Hippocampal formation (tissue), 2 donors: Measurements from ENCODE around the gene ZNF615.
"Not testable (repeated sequence)": the region's sequence is repeated elsewhere in the genome, so short reads cannot be mapped to it uniquely, and the experiment has no call there.

Experiments used
- DNase-seq, 2 donors: peaks; one replicate each; lab custom pipeline; 2025; lab: John Stamatoyannopoulos, UW

The ZNF615 gene

DNA sequence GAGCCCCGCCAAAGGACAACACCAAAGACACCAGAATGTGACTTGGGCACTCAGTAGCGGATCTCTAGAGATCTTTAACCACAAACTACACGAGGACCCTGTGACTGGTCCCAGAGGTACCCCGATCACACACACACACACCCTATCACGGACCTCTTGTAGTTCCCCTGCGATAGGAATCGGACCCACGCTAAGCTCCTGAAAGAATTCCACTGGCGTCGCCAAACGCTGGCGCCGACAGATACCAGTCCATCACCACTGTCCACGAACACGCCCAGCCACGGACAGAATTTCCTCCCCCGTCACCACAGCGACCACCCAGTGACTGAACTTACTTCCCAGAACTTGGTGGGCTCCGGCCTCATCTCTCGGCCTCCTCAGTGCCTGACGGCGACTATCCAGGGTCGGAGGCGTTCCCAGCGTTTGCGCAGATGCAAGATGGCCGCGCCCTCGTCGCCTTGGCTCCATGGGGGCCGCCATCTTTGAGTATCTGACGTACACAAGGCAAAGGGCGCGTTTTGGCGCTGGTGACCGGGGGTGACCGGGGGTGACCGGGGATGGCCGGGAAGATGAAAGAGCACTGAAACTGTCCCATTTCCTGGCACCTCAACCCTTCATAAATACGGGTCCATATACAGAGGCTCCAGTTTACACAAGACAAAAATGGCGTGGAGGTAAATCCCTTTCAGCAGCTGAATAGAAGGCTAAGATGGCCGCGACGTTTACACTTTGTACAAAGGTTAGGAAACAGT, at the start of gene ZNF615:
TSS of gene ZNF615 (minus strand) at position 406 of the 752 bp plus-strand sequence. CDS start 4,500 bp downstream, outside the sequence.
- peak; percentile 88 to 91 for DNase-seq

DNA sequence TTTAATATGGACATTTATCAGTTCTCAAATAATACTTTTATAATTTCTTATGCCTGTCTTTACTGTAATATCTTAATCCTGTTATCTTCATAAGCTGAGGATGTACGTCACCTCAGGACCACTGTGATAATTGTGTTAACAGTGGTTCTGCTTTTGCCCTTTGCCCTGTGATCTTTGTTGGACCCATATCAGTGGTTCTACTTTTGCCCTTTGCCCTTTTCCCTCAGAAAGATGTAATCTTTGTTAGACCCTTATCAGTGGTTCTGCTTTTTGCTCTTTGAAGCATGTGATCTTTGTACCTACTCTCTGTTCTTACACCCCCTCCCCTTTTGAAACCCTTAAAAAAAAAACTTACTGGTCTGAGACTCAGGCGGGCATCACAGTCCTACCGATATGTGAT, 48.5 kb upstream of the ZNF615 start:
- DNase-seq, result not testable (repeated sequence)

DNA sequence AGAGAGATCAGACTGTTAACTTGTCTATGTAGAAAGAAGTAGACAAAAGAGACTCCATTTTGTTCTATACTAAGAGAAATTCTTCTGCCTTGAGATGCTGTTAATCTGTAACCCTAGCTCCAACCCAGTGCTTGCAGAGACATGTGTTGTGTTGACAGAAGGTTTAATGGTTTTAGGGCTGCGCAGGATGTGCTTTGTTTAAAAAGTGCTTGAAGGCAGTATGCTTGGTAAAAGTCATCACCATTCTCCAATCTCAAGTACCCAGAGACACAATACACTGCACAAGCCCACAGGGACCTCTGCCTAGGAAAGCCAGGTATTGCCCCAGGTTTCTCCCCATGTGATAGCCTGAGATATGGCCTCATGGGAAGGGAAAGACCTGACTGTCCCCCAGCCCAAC, 43.7 kb upstream of the ZNF615 start:
- DNase-seq, result not testable (repeated sequence)

DNA sequence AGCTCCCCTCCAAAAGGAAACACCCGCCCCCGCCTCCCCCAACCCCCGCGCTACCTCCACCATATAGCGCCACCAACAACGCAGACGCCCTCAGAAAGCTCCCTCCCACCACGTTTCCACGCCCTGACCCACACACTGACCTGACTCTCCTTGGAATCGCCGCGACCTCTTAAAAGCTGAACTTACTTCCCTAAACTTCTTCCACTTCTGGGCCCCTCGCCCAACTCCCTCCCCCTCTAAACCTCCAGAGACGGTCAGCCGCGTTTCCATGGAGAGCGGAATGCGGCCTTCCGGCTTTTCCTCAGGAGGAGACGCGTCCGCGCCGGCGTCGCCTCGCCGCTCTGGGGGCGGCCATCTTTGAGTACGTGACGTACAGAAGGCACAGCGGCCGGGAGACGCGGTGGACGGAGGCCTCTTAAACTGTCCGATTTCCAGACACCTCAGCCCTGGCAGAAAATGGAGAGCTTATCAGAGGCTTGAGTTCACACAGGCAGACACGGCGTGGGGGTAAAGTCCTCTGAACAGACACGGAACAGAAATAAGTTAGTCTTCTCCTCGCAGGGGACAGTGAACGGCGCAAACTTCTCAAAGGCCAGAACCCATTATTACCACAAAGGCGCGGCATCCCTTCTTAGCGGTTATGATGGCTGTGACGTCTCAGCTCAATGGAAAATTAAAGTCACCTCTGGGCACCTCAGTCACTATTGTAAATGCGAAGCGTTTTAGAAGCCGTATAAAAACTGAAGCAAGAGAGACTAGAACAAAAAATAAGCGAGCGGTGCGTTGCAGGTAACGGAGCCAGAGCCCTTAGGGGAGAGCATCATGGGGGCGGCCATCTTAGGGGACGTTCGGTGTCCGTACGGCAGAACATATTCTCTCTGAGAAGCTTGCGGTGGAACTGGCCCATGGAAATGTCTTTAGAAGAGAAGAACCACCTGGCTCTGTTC, 40.8 kb upstream of the ZNF615 start, which contains the start of gene ZNF432:
TSS of gene ZNF432 (minus strand) at position 284 of the 947 bp plus-strand sequence. CDS start 1,970 bp downstream, outside the sequence.
- peak; percentile 91 to 94 for DNase-seq

DNA sequence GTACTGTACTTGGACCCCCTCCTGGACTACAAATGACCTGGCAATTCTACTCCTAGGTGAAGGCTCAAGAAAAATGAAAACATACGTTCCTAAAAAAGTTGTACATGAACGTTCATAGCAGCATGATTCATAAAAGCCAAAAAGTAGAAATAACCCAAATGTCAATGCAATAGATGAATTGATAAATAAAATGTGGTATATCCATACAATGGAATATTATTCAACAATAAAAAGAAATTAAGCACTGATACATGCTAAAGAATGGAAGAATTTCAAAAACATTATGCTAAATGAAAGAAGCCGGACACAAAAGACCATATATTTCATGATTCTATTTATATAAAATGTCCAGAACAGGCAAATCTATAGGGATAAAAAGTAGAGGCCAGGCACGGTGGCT, 31.2 kb upstream of the ZNF615 start:
- DNase-seq, result no peak

DNA sequence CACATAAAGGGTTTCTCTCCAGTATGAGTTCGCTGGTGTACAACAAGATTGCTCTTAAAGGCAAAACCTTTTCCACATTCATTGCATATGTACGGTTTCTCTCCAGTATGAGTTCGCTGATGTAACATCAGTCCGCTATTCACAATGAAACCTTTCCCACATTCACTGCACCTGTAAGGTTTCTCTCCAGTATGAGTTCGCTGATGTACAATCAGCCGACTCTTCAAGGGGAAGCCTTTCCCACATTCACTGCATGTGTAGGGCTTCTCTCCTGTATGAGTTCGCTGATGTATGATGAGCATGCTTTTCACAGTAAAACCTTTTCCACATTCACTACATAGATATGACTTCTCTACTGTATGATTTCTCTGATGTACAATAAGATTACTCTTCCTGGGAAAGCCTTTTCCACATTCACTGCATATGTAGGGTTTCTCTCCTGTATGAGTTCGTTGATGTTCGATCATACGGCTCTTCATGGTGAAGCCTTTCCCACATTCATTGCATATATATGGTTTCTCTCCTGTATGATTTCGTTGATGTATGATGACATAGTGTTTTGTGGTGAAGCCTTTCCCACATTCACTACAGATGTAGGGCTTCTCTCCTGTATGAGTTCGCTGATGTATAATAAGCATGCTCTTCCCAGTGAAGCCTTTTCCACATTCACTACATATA, 26.2 kb upstream of the ZNF615 start:
- no peak for DNase-seq

DNA sequence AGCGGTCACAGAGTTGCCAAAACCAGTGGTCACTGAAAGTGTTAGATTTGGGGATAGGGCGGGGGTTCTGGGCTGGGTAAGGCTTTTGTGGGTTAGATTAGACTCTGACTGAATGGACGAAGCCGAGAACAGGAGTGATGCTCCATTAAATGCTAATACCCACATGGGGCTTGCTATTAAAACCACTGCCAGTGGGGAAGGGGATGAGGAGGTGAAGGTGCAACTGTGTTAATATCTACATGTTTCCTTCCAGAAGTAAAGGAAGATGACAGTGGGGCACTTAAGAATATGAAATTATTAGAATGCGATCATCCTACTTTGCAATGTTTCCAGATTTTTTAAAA, 20.7 kb upstream of the ZNF615 start:
- no peak for DNase-seq

DNA sequence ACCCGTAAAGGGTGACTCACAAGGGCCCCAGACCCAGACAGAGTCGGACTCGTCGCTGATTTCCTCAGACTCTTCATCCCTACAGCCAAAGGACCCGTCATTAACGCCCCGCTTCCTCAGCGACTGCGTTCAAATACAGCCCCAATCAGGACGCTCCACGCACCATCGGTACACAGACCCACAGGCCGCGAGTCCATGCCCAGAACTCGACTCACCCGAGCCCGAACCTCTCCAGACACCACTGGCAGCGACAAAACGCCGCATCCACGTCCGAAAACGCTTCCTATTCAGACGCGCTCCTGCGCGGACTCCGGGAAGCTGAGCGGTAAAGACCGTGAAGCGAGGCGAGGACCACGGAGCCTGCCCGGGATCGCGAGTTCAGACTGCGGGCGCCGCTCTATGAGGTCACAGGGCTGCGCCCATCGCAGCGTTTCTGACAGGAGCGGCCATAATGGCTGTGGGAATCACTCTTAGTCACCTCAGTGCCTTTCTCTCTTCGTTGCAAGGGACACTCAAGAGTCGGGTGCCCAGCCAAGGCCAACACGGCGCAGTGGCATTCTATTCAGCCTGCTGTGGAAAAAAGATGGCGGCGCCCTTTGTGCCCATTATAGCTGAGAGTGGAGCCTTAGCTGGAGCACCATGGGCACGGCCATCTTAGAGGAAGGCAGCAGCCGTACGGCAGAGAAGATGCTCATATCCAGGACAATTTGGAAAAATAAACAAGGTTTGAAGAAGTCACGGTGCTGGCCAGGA, 20.2 kb upstream of the ZNF615 start, which contains the start of gene ZNF614:
TSS of gene ZNF614 (minus strand) at position 353 of the 753 bp plus-strand sequence. CDS start 2,634 bp downstream, outside the sequence.
- peak; percentile 86 to 89 for DNase-seq

DNA sequence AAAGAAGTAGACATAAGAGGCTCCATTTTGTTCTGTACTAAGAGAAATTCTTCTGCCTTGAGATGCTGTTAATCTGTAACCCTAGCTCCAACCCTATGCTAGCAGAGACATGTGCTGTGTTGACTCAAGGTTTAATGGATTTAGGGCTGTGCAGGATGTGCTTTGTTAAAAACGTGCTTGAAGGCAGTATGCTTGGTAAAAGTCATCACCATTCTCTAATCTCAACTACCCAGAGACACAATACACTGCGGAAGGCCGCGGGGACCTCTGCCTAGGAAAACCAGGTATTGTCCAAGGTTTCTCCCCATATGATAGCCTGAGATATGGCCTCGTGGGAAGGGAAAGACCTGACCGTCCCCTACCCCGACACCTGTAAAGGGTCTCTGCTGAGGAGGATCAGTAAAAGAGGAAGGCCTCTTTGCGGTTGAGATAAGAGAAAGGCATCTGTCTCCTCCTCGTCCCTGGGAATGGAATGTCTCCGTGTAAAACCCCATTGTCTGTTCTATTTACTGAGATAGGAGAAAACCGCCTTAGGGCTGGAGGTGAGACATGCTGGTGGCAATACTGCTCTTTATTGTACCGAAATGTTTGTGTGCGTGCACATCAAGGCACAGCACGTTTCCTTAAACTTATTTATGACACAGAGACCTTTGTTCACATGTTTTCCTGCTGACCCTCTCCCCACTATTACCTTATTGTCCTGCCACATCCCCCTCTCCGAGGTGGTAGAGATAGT, 18.4 kb upstream of the ZNF615 start:
- DNase-seq, result not testable (repeated sequence)

DNA sequence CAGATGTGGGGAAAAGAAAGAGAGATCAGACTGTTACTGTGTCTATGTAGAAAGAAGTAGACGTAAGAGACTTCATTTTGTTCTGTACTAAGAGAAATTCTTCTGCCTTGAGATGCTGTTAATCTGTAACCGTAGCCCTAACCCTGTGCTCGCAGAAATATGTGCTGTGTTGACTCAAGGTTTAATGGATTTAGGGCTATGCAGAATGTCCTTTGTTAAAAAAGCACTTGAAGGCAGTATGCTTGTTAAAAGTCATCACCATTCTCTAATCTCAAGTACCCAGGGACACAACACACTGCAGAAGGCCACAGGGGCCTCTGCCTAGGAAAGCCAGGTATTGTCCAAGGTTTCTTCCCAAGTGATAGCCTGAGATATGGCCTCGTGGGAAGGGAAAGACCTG, 16.5 kb upstream of the ZNF615 start:
- not testable (repeated sequence) for DNase-seq

DNA sequence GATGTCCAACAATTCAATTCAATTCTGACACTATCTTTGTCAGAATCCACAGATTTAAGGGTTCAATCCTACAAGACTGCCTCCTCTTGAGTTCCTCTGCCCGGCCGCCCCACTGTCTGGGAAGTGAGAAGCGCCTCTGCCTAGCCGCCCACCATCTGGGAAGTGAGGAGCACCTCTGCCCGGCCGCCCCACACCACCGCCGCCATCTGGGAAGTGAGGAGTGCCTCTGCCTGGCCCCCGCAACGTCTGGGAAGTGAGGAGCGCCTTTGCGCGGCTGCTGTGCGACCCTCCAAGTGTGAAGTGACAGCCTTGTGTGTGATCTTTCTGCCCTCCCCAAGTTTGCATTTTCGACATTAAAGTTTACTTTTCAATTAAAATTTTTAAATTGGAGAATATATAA, 14.2 kb upstream of the ZNF615 start:
- no peak for DNase-seq

DNA sequence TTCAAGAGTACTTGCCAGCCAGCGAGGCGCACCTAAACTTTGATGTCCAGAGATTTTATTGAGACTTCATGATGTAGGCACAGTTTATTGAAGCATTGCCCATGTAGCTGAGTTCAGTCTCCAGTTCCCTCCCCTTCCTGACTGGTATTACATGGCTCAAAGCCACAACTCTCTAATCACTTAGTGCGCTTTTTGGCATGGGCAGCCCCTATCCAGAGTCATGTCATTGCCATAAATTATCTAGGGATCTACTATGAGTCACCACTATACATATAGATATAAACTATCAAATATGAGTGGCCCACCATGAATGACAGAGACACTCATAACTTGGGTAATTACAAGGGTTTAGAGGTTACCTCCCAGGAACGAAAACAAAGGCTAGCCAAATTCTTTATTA, 12.5 kb upstream of the ZNF615 start:
- DNase-seq, result no peak

DNA sequence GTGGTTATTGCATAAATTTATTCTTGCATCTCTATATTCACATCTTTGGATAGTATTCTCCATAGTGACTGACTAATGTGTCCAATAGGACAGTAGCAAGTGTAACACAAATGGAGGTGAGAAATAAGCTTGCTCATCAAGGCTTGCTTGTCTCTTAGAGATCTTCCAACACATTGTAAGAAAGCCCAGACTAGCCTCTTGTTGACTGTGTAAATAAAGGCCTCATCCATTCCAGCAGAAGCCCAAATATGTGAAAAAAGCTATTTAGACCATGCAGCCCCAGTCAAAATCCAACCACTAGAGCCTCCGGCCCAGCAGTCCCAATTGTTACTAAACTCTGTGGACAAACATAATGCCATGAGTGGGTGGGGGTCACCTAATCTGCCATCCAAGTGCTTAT, 2.7 kb upstream of the ZNF615 start:
- no peak for DNase-seq

DNA sequence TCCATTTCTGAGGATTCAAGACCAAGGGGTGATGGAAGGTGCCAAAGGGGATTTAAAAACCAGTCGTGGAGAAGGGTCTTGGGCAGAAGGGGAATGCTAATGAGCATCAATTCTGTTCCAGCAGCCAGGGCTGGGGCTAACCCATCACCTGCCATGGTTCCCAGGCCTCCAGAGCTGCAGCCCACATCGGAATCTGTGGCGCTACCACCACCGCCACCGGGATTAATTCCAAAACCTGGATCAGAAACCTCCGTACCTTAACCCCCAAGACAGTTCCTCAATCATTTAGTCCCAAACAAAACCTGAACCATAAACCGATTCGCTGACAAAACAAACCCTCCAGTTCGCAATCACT, 583 bp downstream of the ZNF615 start:
- DNase-seq, result peak in 1 of 2 donors; percentile 20

DNA sequence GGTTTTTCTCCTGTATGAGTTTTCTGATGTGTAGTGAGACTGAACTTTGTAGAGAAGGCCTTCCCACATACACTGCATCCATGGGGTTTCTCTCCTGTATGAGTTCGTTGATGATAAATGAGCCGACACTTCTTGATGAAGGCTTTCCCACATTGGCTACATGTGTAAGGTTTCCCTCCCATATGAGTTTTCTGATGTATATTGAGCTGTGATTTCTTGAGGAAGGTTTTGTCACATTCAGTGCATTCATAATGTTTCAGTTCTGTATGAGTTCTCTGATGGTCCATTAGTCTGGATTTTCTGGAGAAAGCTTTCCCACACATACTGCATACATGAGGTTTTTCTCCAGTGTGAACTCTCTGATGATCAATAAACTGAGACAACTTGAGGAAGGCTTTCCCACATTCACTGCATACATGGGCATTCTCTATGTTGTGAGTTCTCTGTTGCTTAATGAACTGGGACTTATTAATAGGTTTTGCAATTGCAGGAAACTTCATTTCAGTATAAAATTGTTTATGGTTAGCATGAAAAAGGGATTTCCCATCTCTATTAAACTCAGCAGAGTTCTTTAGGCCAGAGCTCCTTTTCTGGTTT, 13.9 kb downstream of the ZNF615 start:
- DNase-seq, result no peak

DNA sequence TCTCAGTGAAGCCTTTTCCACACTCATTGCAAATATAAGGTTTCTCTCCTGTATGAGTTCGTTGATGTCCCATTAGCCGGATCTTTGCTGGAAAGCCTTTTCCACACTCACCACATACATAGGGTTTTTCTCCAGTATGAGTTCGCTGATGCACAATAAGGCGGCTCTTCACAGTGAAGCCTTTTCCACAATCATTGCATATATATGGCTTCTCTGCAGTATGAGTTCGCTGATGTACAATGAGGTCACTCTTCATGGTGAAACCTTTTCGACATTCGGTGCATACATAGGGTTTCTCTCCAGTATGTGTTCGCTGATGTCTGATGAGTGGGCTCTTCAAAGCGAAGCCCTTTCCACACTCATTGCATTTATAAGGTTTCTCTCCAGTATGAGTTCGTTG, 14.6 kb downstream of the ZNF615 start:
- no peak for DNase-seq

DNA sequence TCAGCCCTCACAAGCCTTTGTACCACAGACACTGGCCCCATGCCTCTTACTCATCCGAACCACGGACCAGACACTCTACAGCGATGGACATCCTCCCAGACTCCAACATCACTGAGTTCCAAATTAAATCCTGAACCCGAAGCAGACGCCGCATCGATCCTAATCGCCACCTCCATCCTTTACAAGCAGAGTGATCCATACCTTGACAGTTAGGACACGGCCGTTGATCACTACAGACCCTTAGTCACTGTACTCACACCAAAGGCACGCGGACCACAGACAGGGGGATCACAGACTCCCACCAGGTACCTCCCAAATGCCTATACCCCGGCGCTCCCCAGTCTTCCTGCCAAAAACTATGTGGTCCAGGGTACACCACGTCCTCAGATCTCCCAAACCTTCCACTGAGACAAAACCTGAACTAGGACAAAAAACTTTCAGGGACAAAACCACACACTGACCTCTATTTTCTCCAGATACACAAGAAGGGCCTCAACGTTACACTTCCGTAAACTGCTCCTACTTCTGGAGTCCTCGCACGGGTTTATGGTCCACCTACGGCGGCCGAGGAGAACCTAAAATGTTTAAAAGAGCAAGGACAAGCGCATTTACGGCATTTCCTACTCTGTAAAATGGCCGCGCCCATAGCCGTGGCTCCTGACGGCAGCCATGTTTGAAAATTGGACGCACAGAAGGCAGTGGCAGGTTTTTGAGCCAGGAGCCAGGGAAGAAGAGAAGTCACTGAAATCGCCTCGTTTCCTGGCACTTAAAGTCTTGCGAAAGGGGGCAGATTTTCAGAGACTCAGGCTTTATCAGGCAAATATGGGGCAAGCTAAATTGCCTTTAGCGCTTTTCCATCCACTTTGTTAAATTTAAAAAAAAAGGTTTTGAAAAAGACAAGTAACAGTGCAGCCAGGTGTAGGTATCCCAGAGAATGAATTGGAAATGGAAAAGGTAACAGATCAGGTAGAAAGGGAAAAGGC, 21.4 kb downstream of the ZNF615 start, which contains the start of gene ZNF350:
TSS of gene ZNF350 (minus strand) at position 532 of the 983 bp plus-strand sequence. CDS start 12,480 bp downstream, outside the sequence.
- DNase-seq, result peak; percentile 93 to 97

DNA sequence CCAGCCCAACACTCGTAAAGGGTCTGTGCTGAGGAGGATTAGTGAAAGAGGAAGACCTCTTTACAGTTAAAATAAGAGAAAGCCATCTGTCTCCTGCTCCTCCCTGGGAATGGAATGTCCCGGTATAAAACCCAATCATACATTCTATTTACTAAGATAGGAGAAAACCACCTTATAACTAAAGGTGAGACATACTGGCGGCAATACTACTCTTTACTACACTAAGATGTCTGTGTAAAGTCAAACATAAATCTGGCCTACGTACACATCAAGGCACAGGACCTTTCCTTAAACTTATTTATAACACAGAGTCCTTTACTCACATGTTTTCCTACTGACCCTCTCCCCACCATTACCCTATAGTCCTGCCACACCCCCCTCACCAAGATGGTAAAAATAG, 24.6 kb downstream of the ZNF615 start:
- no peak for DNase-seq

DNA sequence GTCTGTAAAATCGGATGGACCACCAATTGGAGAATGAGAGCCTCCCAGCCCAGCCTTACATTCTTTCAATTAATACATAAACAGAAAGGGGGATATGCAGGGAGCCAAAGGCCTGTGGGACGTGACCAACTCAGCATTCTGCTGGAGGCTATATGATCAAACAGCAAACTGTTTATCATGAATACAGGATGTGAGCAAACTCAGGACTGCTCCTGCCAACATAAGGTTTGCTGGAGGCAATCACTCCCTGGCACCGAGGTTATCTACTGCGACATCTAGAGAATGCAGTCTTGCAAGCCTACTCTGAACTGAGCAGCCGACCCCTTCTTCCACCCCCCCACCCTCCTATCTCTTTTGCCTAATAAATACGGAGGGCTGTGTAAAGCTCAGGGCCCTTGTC, 27.1 kb downstream of the ZNF615 start:
- not testable (repeated sequence) for DNase-seq
